ENCODE data around the gene LSM7.

The LSM7 gene

DNA sequence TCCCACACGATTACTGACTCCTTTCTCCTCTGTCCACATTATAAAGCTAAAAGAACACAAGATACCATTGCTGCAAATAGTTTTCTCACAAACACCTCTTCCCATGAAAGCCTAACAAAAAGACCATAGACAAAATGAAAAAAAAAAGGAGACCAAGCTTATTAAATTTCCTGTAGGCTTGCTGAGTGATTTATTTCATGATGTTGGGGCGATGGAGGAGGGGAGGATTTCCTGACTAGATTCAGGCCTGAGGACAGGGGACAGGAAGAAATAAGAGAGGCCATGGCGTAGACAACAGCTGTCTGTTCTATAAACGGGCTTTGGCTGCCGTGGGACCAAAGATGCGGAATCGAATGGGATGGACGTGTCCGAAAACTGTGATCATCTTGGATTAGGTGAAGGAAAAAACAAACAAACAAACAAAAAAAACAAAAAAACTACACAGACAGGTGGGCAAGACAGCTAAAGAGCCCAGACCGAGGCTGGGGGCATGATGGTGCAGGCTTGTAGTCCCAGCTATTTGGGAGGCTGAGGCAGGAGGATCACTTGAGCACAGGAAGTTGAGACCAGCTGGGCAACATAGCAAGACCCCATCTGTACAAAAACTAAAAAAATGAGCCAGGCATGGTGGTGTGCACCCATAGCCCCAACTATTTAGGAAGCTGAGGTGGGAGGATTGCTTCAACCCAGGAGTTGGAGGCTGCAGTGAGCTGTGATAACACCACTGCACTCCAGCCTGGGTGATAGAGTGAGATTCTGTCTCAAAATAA lies 37.0 kb upstream of the LSM7 start:
- DNase-seq (ENCODE audit: insufficient read length, low spot score) (no peak), FAIRE-seq (no peak)
- no peak for TF ChIP-seq CTCF (IDR thresholded peaks at IDR 0.05; ENCODE audit: insufficient read depth, missing control alignments)

DNA sequence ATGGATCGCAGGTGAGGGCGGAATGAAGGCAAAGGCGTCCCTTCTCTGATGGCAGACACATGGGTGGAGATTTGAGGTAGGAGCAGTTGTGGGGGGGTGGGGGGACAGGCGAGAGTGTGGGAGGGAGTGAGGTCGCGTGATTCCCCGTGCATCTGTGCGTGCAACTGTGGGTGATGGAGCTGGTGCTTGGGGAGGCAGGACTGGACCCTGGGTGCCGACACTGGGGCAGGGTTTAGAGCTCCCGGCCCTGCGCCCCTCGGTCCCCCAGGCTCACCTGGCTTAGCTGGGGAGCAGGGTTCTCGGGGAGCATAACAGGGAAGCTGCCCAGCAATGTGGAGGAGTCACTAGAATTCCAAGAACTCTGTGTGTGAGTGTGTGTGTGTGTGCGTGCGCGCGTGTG lies 35.0 kb upstream of the LSM7 start:
- no peak for TF ChIP-seq CTCF (IDR thresholded peaks at IDR 0.05; ENCODE audit: insufficient read depth, missing control alignments)
- FAIRE-seq: no peak
- DNase-seq (ENCODE audit: insufficient read length, low spot score): no peak

DNA sequence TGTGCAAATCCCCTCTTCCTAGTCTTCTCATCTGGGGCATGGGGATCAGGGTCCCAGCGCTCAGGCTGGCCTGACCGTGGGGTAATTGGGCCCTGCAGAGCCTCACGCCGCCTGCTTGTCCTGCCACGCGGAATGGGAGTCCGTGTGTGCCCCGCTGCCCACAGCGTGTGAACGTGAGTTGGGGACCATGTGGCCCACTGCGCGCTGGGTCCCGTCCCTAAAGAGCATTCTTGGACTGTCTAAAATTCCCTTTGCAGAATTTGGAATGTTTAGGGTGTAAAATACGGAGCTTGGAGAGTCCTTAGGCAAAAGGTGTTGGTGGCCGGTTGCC lies 34.5 kb upstream of the LSM7 start:
- DNase-seq (ENCODE audit: insufficient read length, low spot score): no peak
- TF ChIP-seq CTCF (IDR thresholded peaks at IDR 0.05; ENCODE audit: insufficient read depth, missing control alignments): no peak
- no peak for FAIRE-seq

DNA sequence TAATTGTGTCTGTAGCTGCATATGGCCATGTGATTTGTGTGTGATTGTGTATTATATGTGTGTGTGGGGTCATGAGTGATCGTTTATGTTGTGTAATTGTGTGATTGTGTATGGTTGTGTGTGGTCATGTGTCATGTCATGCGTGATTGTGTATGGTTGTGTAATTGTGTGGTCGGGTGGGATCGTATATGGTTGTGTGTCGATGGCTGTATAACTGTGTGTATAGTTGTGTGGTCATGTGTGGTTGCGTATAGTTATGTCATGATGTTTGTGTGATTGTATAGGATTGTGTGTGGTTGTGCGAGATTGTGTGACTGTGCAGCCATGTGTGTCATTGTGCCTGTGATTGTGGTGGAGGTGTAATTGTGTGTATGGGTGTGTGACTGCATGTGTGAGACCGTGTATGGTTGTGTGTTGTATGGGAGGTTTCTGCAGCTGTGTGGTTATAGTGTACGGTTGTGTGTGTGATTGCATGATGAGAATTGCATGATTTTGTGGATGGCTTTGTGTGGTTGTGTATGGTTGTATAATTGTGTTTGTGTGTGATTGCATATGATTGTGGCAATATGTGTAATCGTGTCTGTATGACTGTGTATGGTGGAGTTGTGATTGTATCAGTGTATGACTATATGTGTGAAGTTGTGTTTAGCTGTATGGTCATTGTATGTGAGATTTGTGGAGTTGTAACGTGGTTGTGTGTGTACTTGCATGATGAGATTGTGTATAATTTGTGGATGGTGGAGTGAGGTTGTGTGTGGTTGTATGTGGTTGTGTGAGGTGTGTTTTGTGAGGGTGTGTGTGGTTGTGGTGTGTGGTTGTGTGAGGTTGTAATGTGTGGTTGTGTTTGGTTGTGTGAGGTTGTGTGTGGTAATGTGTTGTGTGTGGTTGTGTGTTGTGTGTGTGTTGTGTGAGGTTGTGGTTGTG lies 33.9 kb upstream of the LSM7 start:
- FAIRE-seq: peak; percentile 53
- no peak for DNase-seq (ENCODE audit: insufficient read length, low spot score)
- no peak for TF ChIP-seq CTCF (IDR thresholded peaks at IDR 0.05; ENCODE audit: insufficient read depth, missing control alignments)

DNA sequence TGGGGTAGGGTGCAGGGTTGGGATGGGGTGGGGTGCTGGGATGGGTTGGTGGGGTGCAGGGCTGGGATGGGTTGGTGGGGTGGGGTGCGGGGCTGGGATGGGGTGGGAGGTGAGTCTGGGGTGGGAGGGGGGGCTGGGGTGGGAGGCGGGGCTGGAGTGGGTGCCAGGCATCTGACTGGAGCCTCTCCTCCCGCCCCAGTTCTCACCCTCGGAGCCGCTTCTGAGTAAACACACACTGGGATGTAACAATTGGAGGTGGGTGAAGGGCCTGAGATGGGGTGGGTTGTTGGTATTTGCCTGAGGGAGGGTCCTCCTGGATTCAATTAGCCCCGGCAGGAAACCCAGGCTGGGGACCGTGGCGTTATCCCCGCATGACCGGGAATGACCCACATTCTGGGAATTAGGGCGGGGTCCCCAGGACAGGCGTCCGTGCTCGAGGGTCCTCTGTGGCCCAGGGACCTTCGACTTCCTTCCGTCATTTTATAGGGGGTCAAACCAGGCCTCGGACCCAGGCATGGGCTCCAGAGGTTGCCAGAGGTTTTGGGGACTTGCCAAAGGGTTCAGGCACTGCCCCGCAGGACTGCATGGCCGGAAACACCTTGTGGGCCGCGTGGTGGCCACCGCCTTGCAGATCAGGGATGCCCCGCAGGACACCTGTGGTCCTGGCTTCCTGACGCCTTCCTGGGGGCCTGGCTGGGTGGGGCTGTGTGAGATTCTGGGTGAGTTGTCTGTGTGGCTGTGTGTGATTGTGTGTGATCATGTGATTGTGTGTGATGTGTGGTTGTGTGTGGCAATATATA lies 33.1 kb upstream of the LSM7 start:
- DNase-seq (ENCODE audit: insufficient read length, low spot score): no peak
- TF ChIP-seq CTCF (IDR thresholded peaks at IDR 0.05; ENCODE audit: insufficient read depth, missing control alignments): no peak

GRCh38 chr19:2360833-2361232 lies 32.4 kb upstream of the LSM7 start:
- no peak for FAIRE-seq
- TF ChIP-seq CTCF (IDR thresholded peaks at IDR 0.05; ENCODE audit: insufficient read depth, missing control alignments): no peak
- DNase-seq (ENCODE audit: insufficient read length, low spot score): no peak

More for the DNA sequence above, 33.1 kb upstream of the LSM7 start:
- no peak for FAIRE-seq

All from D721Med (cell line).